Hepatocyte (in vitro differentiated cells): ENCODE data around the gene CIC.

Experiments used
- CTCF ChIP-seq: fragments of 200-600 bp; sonication (generic); IDR thresholded peaks from 2 replicates; pipeline ENCODE4 v1.5.1; 2016; ENCODE audit warnings: antibody characterized with exemption, mild to moderate bottlenecking; ENCODE audit not compliant: poor library complexity
- EZH2 ChIP-seq: fragments of 200-600 bp; sonication (generic); IDR thresholded peaks from 2 replicates; pipeline ENCODE4 v1.6.1; 2016; ENCODE audit warnings: antibody characterized with exemption, mild to moderate bottlenecking, borderline replicate concordance

- TF ChIP-seq CTCF, result peak; percentile 77
- no peak for TF ChIP-seq EZH2
Measured at GRCh38 chr19:42295831-42296525, 26.9 kb downstream of the CIC start.
